Neural cell (in vitro differentiated cells): ENCODE measurements around the gene ZNF22. TPM values are rescaled to one million over a fixed set of nuclear protein-coding genes. Genes with fewer than 3 reads are reported as not detected.

Source experiments
- H2AFZ ChIP-seq: fragments of 200-600, 300-800 bp; sonication (generic), shearing (Covaris generic); 2 replicates; pipeline ENCODE4 v1.6.0; 2014; ENCODE audit warnings: low read depth, mild to moderate bottlenecking, antibody characterized with exemption, low read length, moderate library complexity
- H3F3A ChIP-seq: fragments of 200-600 bp; shearing (Covaris generic); 2 replicates; pipeline ENCODE4 v1.6.1; 2016; ENCODE audit warnings: mild to moderate bottlenecking, moderate library complexity, mixed read lengths, antibody characterized with exemption, low read length; ENCODE audit not compliant: insufficient read depth, poor library complexity, severe bottlenecking
- H3K27ac ChIP-seq: fragments of 200-600, 300-800 bp; sonication (generic), shearing (Covaris generic); 2 replicates; pipeline ENCODE4 v1.5.1; 2014; ENCODE audit warnings: mild to moderate bottlenecking, low read length, moderate library complexity
- H3K27me3 ChIP-seq: fragments of 300-800, 200-600 bp; sonication (generic), shearing (Covaris generic); 2 replicates; pipeline ENCODE4 v1.6.0; 2014; ENCODE audit warnings: mild to moderate bottlenecking, low read depth, low read length, moderate library complexity; ENCODE audit not compliant: insufficient read depth
- H3K36me3 ChIP-seq: fragments of 300-800, 200-600 bp; sonication (generic), shearing (Covaris generic); 2 replicates; pipeline ENCODE4 v1.5.1; 2014; ENCODE audit warnings: mild to moderate bottlenecking, antibody characterized with exemption, low read length, moderate library complexity; ENCODE audit not compliant: insufficient read depth
- H3K4me2 ChIP-seq: fragments of 300-800, 200-600 bp; sonication (generic), shearing (Covaris generic); 2 replicates; pipeline ENCODE4 v1.6.0; 2014; ENCODE audit warnings: mild to moderate bottlenecking, low read length
- H3K4me3 ChIP-seq: fragments of 300-800, 200-600 bp; sonication (generic), shearing (Covaris generic); 2 replicates; pipeline ENCODE4 v1.5.1; 2014; ENCODE audit warnings: mild to moderate bottlenecking, low read length, moderate library complexity
- H3K79me2 ChIP-seq: fragments of 200-600 bp; shearing (Covaris generic); replicated peaks from 2 replicates; pipeline ENCODE4 v1.6.0; 2014; ENCODE audit warnings: mild to moderate bottlenecking, low read length, moderate library complexity; ENCODE audit not compliant: insufficient read depth
- H3K9ac ChIP-seq: fragments of 300-800, 200-600 bp; sonication (generic), shearing (Covaris generic); 2 replicates; pipeline ENCODE4 v1.6.1; 2016; ENCODE audit warnings: mild to moderate bottlenecking, low read length, mixed read lengths
- H3K9me2 ChIP-seq: fragments of 200-600 bp; shearing (Covaris generic); 2 replicates; pipeline ENCODE4 v1.6.1; 2016; ENCODE audit warnings: mild to moderate bottlenecking, low read length, mixed read lengths; ENCODE audit not compliant: insufficient read depth
- H3K9me3 ChIP-seq: fragments of 200-600, 300-800 bp; sonication (generic), shearing (Covaris generic); 2 replicates; pipeline ENCODE4 v1.6.1; 2016; ENCODE audit warnings: mild to moderate bottlenecking, mixed run types, low read length, moderate library complexity, mixed read lengths
- H4K20me1 ChIP-seq: fragments of 200-600 bp; shearing (Covaris generic); 2 replicates; pipeline ENCODE4 v1.6.1; 2016; ENCODE audit warnings: mild to moderate bottlenecking, mixed run types; ENCODE audit not compliant: insufficient read depth
- CTCF ChIP-seq: fragments of 450-650 bp; IDR thresholded peaks from 2 replicates; pipeline ENCODE4 v1.5.1; 2014; ENCODE audit warnings: antibody characterized with exemption, mild to moderate bottlenecking, moderate library complexity; ENCODE audit not compliant: poor library complexity, severe bottlenecking
- EP300 ChIP-seq: fragments of 450-650 bp; conservative IDR thresholded peaks from 2 replicates; pipeline ENCODE4 v1.6.1; 2014; ENCODE audit warnings: antibody characterized with exemption, mild to moderate bottlenecking, moderate library complexity; ENCODE audit not compliant: poor library complexity, severe bottlenecking
- EZH2 ChIP-seq: fragments of 200-600, 300-800 bp; shearing (Covaris generic), sonication (generic); IDR thresholded peaks from 2 replicates; pipeline ENCODE4 v1.6.1; 2014; ENCODE audit warnings: antibody characterized with exemption, low read length, borderline replicate concordance, mild to moderate bottlenecking; ENCODE audit not compliant: insufficient read depth, poor library complexity, severe bottlenecking
- MXI1 ChIP-seq: fragments of 450-650 bp; conservative IDR thresholded peaks from 2 replicates; pipeline ENCODE4 v1.6.1; 2014; ENCODE audit warnings: antibody characterized with exemption, mild to moderate bottlenecking; ENCODE audit not compliant: poor library complexity, severe bottlenecking
- POLR2AphosphoS5 ChIP-seq: IDR thresholded peaks from 2 replicates; pipeline ENCODE4 v1.6.1; 2012
- RAD21 ChIP-seq: fragments of 450-650 bp; conservative IDR thresholded peaks from 2 replicates; pipeline ENCODE4 v1.6.1; 2014; ENCODE audit warnings: antibody characterized with exemption, mild to moderate bottlenecking, moderate library complexity
- SMC3 ChIP-seq: fragments of 450-650 bp; conservative IDR thresholded peaks from 2 replicates; pipeline ENCODE4 v1.6.1; 2014; ENCODE audit warnings: antibody characterized with exemption, mild to moderate bottlenecking, moderate library complexity; ENCODE audit not compliant: poor library complexity
- TAF1 ChIP-seq: IDR thresholded peaks from 2 replicates; pipeline ENCODE4 v1.6.1; 2012; ENCODE audit warnings: low read depth
- polyA plus RNA-seq: library from polyadenylated mRNA; depleted of rRNA; stranded (reverse); fragments of >200 nt; gene quantifications from 2 replicates; pipeline ENCODE4 v1.2.3, GENCODE V29; 2014
- TF ChIP-seq, protein P1 (sequence below): IDR thresholded peaks from 2 replicates; pipeline ENCODE4 v1.6.1; 2012; ENCODE audit warnings: borderline replicate concordance

ZNF22 gene
- polyA plus RNA-seq, 1 donor from 2014 or later = 32.9 TPM

DNA sequence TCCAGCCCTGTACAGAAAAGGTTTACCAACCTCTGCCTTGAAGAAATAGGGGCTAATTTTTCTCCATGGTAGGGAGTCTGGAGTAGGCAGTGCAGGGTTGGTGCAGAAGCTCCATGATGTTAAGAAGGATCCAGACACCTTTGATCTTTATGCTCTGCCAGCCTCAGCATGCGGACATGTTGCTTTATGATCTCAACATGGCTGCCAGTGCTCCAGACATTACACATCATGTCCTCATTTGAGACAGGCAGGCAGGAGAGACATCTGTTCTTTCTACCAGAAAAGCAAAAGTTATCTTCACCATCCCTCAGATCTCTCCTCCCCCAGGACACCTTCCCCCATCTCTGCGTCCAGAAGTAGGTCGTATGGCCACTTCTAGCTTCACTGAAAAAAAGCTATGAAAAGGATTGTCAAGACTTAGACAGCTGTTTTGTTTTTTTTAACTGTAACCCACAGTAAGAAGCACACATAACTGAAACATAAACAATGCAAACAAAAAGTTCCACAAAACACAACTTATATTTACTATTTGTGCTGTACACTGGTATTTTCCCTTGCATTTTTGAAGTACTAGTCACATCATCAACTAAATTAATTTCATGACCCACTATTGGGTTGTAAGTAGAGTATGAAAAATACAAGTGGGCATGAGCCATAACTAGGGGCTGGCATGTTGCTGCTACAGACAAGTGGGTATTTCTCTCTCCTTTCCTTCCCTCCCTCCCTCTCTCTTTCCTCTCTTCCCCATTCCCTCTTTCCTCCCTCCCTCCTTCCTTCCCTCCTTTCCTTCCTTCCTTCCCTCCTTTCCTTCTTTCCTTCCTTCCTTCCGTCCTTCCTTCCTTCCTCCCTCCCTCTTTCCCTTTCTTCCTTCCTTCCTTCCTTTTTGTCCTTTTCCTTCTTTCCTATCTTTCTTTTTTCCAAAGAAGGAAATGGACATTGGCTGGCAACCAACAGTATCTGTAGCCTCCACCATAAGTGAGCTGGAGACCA lies 43.7 kb upstream of the ZNF22 start:
- Histone ChIP-seq H3K36me3 (no peaks in the 10 kb centered on the region), H3F3A (no peaks in the 10 kb centered on the region), H2AFZ (no peak overlapping the region), H3K9me2 (no peaks in the 10 kb centered on the region), H3K9ac (no peak overlapping the region), H3K4me2 (no peak overlapping the region), H3K4me3 (peak overlapping the region; percentile 94), H3K27ac (no peak overlapping the region), H3K27me3 (no peaks in the 10 kb centered on the region), H3K79me2 (no peaks in the 10 kb centered on the region), H4K20me1 (no peaks in the 10 kb centered on the region), H3K9me3 (no peaks in the 10 kb centered on the region)
- TF ChIP-seq MXI1 = no peak
- TF ChIP-seq RAD21 = no peak
- no peak for TF ChIP-seq TAF1
- no peak for TF ChIP-seq EP300
- no peak for TF ChIP-seq POLR2AphosphoS5
- no peak for TF ChIP-seq EZH2
- no peak for TF ChIP-seq SMC3
- no peak for TF ChIP-seq CTCF
- TF ChIP-seq, protein P1, sequence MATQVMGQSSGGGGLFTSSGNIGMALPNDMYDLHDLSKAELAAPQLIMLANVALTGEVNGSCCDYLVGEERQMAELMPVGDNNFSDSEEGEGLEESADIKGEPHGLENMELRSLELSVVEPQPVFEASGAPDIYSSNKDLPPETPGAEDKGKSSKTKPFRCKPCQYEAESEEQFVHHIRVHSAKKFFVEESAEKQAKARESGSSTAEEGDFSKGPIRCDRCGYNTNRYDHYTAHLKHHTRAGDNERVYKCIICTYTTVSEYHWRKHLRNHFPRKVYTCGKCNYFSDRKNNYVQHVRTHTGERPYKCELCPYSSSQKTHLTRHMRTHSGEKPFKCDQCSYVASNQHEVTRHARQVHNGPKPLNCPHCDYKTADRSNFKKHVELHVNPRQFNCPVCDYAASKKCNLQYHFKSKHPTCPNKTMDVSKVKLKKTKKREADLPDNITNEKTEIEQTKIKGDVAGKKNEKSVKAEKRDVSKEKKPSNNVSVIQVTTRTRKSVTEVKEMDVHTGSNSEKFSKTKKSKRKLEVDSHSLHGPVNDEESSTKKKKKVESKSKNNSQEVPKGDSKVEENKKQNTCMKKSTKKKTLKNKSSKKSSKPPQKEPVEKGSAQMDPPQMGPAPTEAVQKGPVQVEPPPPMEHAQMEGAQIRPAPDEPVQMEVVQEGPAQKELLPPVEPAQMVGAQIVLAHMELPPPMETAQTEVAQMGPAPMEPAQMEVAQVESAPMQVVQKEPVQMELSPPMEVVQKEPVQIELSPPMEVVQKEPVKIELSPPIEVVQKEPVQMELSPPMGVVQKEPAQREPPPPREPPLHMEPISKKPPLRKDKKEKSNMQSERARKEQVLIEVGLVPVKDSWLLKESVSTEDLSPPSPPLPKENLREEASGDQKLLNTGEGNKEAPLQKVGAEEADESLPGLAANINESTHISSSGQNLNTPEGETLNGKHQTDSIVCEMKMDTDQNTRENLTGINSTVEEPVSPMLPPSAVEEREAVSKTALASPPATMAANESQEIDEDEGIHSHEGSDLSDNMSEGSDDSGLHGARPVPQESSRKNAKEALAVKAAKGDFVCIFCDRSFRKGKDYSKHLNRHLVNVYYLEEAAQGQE = no peak

GRCh38 chr10:44958196-44958897 lies 42.4 kb upstream of the ZNF22 start:
- Histone ChIP-seq H3K27ac (no peak overlapping the region), H2AFZ (no peak overlapping the region), H3K36me3 (no peaks in the 10 kb centered on the region), H3K79me2 (no peaks in the 10 kb centered on the region), H3K27me3 (no peaks in the 10 kb centered on the region), H3K9ac (peak overlapping the region; percentile 82), H3F3A (no peaks in the 10 kb centered on the region), H3K4me3 (peak overlapping the region; percentile 94), H3K4me2 (peak overlapping the region; percentile 72), H3K9me2 (no peaks in the 10 kb centered on the region), H3K9me3 (no peaks in the 10 kb centered on the region), H4K20me1 (no peaks in the 10 kb centered on the region)
- TF ChIP-seq RAD21 (no peak), EP300 (no peak)
- TF ChIP-seq, protein P1 = no peak
